Esophagus muscularis mucosa (tissue), 4 donors: ENCODE data around the gene ADGRB3.

ENCODE experiments used
- CTCF ChIP-seq, 3 experiments: fragments of 200-600 bp in 2 of 3; fragments of 450-650 bp in 1 of 3; sonication (generic) in 2 of 3; IDR thresholded peaks; one replicate each; pipeline ENCODE4 v1.5.1; 2017 to 2019; ENCODE audit warnings: antibody characterized with exemption in 3 of 3, mild to moderate bottlenecking in 2 of 3, moderate library complexity in 1 of 3
- EP300 ChIP-seq: sonication (generic); formaldehyde crosslinking; IDR thresholded peaks from one replicate; pipeline ENCODE4 v1.6.1; 2017; ENCODE audit warnings: antibody characterized with exemption
- POLR2A ChIP-seq: fragments of 450-650 bp; IDR thresholded peaks from one replicate; pipeline ENCODE4 v1.6.1; 2017; ENCODE audit warnings: antibody characterized with exemption, moderate library complexity, mild to moderate bottlenecking, low read depth

- TF ChIP-seq CTCF (IDR thresholded peaks at IDR 0.05) (no peak), POLR2A (no peak), EP300 (no peak)
Measured at GRCh38 chr6:68593558-68593957, 41.5 kb upstream of the ADGRB3 start.
